ENCODE measurements around the gene RFPL4A. TPM values are rescaled to one million over a fixed set of nuclear protein-coding genes. Genes with fewer than 3 reads are reported as not detected.
"Not testable (repeated sequence)": the region's sequence is repeated elsewhere in the genome, so short reads cannot be mapped to it uniquely, and the experiment has no call there.

Gene RFPL4A
- total RNA-seq, 1 donor from 2014 or later = not detected

DNA sequence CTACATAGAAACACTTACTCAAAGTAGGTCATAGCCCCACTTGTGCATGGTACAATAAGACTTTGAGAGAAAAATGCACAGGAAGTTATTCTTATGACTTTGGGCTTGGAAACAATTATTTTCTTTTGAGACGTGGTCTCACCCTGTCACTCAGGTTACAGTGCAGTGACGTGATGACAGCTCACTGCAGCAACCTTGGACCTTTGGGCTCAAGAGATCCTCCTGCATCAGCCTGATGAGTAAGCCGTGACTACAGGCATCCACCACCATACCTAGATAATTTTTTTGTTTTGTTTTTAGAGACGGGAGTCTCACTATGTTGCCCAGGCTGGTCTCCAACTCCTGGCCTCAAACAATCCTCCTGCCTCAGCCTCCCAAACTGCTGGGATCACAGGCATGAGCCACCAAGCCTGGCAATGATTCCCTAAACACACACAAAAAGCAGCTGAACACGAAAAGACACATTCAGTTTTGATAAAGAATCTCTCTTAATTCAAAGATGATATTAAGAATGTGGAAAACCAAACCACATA is 38.6 kb upstream of the RFPL4A start:
- TF ChIP-seq, protein P1, sequence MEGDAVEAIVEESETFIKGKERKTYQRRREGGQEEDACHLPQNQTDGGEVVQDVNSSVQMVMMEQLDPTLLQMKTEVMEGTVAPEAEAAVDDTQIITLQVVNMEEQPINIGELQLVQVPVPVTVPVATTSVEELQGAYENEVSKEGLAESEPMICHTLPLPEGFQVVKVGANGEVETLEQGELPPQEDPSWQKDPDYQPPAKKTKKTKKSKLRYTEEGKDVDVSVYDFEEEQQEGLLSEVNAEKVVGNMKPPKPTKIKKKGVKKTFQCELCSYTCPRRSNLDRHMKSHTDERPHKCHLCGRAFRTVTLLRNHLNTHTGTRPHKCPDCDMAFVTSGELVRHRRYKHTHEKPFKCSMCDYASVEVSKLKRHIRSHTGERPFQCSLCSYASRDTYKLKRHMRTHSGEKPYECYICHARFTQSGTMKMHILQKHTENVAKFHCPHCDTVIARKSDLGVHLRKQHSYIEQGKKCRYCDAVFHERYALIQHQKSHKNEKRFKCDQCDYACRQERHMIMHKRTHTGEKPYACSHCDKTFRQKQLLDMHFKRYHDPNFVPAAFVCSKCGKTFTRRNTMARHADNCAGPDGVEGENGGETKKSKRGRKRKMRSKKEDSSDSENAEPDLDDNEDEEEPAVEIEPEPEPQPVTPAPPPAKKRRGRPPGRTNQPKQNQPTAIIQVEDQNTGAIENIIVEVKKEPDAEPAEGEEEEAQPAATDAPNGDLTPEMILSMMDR (IDR thresholded peaks at IDR 0.05; ENCODE audit: borderline replicate concordance) = no peak
- intact Hi-C loops (cut with micrococcal nuclease) = no loop called here
- no peak overlapping the region for H3K27ac ChIP-seq (replicated peaks)
- H3K4me1 ChIP-seq = no peaks in the 10 kb centered on the region
- H3K4me3 ChIP-seq = no peak overlapping the region
- H3K9me3 ChIP-seq (replicated peaks) = peaks cover 23% of the 10 kb centered on the region
- DNase-seq = no peak
- H3K36me3 ChIP-seq = no peaks in the 10 kb centered on the region
- H3K27me3 ChIP-seq (ENCODE audit: low read depth) = peaks cover 85% of the 10 kb centered on the region

GRCh38 chr19:55720801-55721200 is 38.1 kb upstream of the RFPL4A start:
- Histone ChIP-seq H3K9me3 (replicated peaks) (peaks cover 23% of the 10 kb centered on the region), H3K27me3 (ENCODE audit: low read depth) (peaks cover 85% of the 10 kb centered on the region), H3K27ac (replicated peaks) (no peak overlapping the region), H3K4me1 (no peaks in the 10 kb centered on the region), H3K4me3 (no peak overlapping the region), H3K36me3 (no peaks in the 10 kb centered on the region)
- DNase-seq = no peak
- intact Hi-C loops (cut with micrococcal nuclease) = no loop called here
- TF ChIP-seq, protein P1 (IDR thresholded peaks at IDR 0.05; ENCODE audit: borderline replicate concordance) = no peak

DNA sequence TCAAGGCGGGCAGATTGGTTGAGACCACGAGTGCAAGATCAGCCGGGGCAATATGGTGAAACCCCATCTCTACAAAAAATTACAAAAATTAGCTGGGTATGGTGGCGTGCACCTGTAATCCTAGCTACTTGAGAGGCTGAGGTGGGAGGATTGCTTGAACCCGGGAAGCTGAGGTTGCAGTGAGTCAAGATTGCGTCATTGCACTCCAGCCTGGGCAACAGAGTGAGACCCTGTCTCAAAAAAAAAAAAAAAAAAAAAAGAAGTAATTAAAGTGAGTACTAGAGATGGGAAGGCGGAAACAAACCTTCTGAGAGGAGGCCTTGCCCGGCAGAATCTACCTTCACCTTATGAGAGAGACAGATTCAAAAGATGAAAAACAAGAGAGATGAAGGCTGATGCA is 35.4 kb upstream of the RFPL4A start:
- peaks cover 65% of the 10 kb centered on the region for H3K27me3 ChIP-seq (ENCODE audit: low read depth)
- intact Hi-C loops (cut with micrococcal nuclease) = no loop called here

DNA sequence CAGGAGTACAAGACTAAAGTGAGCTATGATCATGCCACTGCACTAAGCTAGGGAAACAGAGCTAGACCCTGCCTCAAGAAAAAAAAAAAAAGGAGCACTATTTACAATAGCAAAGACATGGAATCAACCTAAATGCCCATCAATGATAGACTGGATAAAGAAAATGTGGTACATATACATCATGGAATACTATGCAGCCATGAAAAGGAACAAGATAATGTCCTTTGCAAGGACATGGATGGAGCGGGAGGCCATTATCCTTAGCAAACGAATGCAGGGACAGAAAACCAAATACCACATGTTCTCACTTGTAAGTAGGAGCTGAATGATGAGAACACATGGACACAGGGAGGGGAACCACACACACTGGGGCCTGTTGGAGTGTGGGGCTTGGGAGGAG is 28.5 kb upstream of the RFPL4A start:
- H3K9me3 ChIP-seq (replicated peaks); H3K27ac ChIP-seq (replicated peaks); intact Hi-C loops (cut with micrococcal nuclease); H3K36me3 ChIP-seq; DNase-seq; H3K4me1 ChIP-seq; H3K4me3 ChIP-seq: not testable (repeated sequence)
- peaks cover 27% of the 10 kb centered on the region for H3K27me3 ChIP-seq (ENCODE audit: low read depth)

More for the DNA sequence above, 35.4 kb upstream of the RFPL4A start:
- Histone ChIP-seq H3K4me1 (no peaks in the 10 kb centered on the region), H3K9me3 (replicated peaks) (peaks cover 23% of the 10 kb centered on the region), H3K4me3 (no peak overlapping the region), H3K36me3 (no peaks in the 10 kb centered on the region), H3K27ac (replicated peaks) (no peak overlapping the region)
- DNase-seq = no peak
- TF ChIP-seq, protein P1 (IDR thresholded peaks at IDR 0.05; ENCODE audit: borderline replicate concordance) = no peak

DNA sequence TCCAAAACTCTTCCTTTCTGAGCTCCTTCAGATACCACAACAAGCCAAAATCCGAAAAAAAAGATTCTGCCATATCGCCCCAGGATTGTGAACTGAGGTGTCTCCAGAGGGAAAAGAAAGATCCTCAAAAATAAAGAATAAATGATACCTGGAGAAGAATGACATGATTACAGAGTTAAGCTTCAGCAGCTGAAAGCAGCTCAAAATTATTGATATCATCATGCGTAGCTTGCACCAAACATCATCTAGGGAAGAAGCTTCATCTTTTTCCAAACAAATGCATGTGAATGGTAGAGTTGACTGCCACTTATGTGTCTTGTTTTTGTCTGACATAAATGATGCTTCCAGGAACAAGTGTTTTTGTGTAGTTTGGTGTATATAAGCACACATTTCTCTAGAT is 20.6 kb upstream of the RFPL4A start, which contains the start of gene NLRP9:
Gene NLRP9 (minus strand): TSS at position 101 of the 400 bp plus-strand sequence. CDS start 28 bp downstream, at position 73.
- H3K9me3 ChIP-seq (replicated peaks) = no peaks in the 10 kb centered on the region
- H3K4me3 ChIP-seq = no peak within 1 kb of the TSS
- TF ChIP-seq, protein P1 (IDR thresholded peaks at IDR 0.05; ENCODE audit: borderline replicate concordance) = no peak
- intact Hi-C loops (cut with micrococcal nuclease) = no loop called here
- H3K36me3 ChIP-seq = no peaks in the 10 kb centered on the region
- no peak within 1 kb of the TSS for H3K27ac ChIP-seq (replicated peaks)
- peaks cover 46% of the 10 kb centered on the region for H3K27me3 ChIP-seq (ENCODE audit: low read depth)
- no peak for DNase-seq
- H3K4me1 ChIP-seq = no peaks in the 10 kb centered on the region

DNA sequence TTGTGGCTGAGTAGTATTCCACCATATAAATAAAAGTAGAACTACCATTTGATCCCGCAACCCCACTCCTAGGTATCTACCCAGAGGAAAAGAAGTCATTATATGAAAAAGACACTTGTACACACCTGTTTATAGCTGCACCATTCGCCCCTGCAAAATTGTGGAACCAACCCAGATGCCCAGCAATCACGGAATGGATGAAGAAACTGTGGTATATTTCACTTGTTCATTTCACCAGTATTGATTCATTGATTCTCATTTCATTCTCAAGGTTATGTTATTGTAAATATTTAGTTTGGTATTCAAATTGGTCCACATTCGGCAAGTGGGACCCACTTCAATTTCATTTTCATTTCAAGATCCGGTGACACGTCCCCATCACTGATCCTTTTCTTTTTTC is 8.2 kb upstream of the RFPL4A start:
- peaks cover 58% of the 10 kb centered on the region for H3K27me3 ChIP-seq (ENCODE audit: low read depth)
- no peak for DNase-seq
- H3K36me3 ChIP-seq = no peaks in the 10 kb centered on the region
- H3K4me3 ChIP-seq = no peak overlapping the region
- TF ChIP-seq, protein P1 (IDR thresholded peaks at IDR 0.05; ENCODE audit: borderline replicate concordance) = no peak
- H3K27ac ChIP-seq (replicated peaks) = no peak overlapping the region
- H3K9me3 ChIP-seq (replicated peaks) = no peaks in the 10 kb centered on the region
- H3K4me1 ChIP-seq = no peaks in the 10 kb centered on the region
- intact Hi-C loops (cut with micrococcal nuclease) = no loop called here

Measured in left ventricle myocardium inferior (tissue), 1 donor.